ENCODE measurements around the gene LAMA5.

LAMA5 gene

DNA sequence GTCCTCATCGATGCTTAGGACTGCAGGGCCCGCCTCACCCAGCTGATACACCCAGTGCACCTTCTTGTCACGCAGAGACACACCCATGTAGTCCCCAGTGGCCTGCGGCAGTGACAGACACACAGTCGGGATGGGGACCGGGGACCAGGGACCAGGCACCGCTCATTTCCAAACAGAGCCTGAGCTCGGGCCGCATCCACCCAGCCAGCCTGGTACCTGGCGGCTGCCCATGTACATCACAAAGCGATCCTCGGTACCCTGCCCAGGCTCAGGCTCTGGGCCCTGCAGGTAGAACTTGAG lies 52.8 kb downstream of the LAMA5 start:
- Histone ChIP-seq H3K36me3 (ENCODE audit: insufficient read depth, low read length) (peaks cover 70% of the 10 kb centered on the region), H3K4me3 (ENCODE audit: low read depth in 1 of 2, low read length in 2 of 2) (no peak overlapping the region), H3K27ac (ENCODE audit: low read depth, low read length) (no peak overlapping the region), H3K9me3 (ENCODE audit: low read length) (no peaks in the 10 kb centered on the region), H3K27me3 (ENCODE audit: control insufficient read depth in 1 of 2, insufficient read depth in 2 of 2, low read length in 2 of 2) (no peaks in the 10 kb centered on the region), H3K9ac (ENCODE audit: low read length) (no peak overlapping the region), H3K4me1 (ENCODE audit: insufficient read depth, low read length) (no peaks in the 10 kb centered on the region)

- Histone ChIP-seq H3K27ac (ENCODE audit: low read depth, low read length) (no peak overlapping the region), H3K36me3 (ENCODE audit: insufficient read depth, low read length) (peaks cover 69% of the 10 kb centered on the region), H3K4me1 (ENCODE audit: insufficient read depth, low read length) (no peaks in the 10 kb centered on the region), H3K4me3 (ENCODE audit: low read depth in 1 of 2, low read length in 2 of 2) (no peak overlapping the region), H3K9me3 (ENCODE audit: low read length) (no peaks in the 10 kb centered on the region), H3K9ac (ENCODE audit: low read length) (no peak overlapping the region), H3K27me3 (ENCODE audit: control insufficient read depth in 1 of 2, insufficient read depth in 2 of 2, low read length in 2 of 2) (no peaks in the 10 kb centered on the region)
Measured at GRCh38 chr20:62313460-62314338, 53.4 kb downstream of the LAMA5 start.

GRCh38 chr20:62313021-62313420 lies 54.1 kb downstream of the LAMA5 start:
- no peaks in the 10 kb centered on the region for H3K9me3 ChIP-seq (ENCODE audit: low read length)
- no peak overlapping the region for H3K9ac ChIP-seq (ENCODE audit: low read length)
- H3K27me3 ChIP-seq (ENCODE audit: control insufficient read depth in 1 of 2, insufficient read depth in 2 of 2, low read length in 2 of 2) = no peaks in the 10 kb centered on the region
- no peaks in the 10 kb centered on the region for H3K4me1 ChIP-seq (ENCODE audit: insufficient read depth, low read length)
- no peak overlapping the region for H3K4me3 ChIP-seq (ENCODE audit: low read depth in 1 of 2, low read length in 2 of 2)
- no peak overlapping the region for H3K27ac ChIP-seq (ENCODE audit: low read depth, low read length)
- H3K36me3 ChIP-seq (ENCODE audit: insufficient read depth, low read length) = peaks cover 75% of the 10 kb centered on the region

DNA sequence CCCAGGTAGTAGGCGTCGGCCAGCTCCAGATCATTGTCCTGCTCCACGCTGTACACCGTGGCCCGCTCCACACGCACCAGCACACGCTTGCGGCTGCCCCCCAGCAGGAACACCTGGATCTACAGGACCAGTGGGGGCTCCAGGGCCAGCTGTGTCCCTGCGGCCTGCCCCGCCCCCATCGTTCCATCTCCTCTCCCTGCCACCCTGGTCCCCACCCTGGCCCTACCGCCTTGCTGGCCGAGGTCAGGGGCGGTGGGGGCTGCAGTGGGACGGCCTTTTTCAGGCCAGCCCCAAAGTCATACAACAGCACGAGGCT lies 54.5 kb downstream of the LAMA5 start:
- no peaks in the 10 kb centered on the region for H3K9me3 ChIP-seq (ENCODE audit: low read length)
- H3K27me3 ChIP-seq (ENCODE audit: control insufficient read depth in 1 of 2, insufficient read depth in 2 of 2, low read length in 2 of 2) = no peaks in the 10 kb centered on the region
- no peak overlapping the region for H3K4me3 ChIP-seq (ENCODE audit: low read depth in 1 of 2, low read length in 2 of 2)
- no peak overlapping the region for H3K27ac ChIP-seq (ENCODE audit: low read depth, low read length)
- no peak overlapping the region for H3K9ac ChIP-seq (ENCODE audit: low read length)
- H3K36me3 ChIP-seq (ENCODE audit: insufficient read depth, low read length) = peaks cover 78% of the 10 kb centered on the region
- H3K4me1 ChIP-seq (ENCODE audit: insufficient read depth, low read length) = no peaks in the 10 kb centered on the region

DNA sequence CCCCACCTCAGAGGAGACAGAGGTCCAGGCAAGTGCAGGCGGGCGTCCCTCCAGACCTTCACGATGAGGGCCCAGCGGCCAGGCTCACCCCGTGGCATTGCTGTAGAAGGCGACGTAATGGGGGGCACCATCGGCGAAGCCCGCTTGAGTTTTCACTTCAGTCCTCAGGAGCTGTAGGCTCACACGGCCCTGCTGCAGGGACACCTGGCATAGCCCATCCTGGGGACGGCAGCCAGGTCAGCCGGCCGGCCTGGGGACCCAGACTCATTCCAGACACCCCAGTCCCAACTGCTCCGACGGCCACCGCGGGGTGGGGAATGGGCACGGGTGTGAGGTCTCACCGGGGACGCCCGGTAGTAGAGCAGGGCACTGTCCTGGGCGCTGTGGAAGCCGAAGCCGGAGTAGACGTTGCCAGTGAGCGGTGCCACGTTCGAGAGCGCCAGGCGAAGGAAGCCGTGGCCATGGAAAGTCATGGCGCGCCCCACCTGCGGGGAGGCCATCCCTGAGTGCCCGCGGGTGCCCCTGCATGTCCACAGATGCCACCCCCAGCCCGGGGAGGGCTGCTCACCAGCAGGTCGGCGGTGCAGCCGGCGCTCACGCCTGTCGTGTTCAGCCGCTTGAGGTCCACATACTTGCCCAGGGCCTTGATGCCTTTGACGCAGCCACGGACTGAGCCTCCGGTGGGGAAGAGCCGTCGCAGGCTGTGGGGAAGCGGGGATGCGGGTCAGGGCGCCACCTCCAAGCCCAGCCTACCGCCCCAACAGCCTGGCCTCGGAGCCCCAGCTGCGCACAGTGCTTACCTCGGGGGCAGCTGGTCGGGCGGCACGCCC lies 55.1 kb downstream of the LAMA5 start:
- no peak overlapping the region for H3K27ac ChIP-seq (ENCODE audit: low read depth, low read length)
- H3K4me1 ChIP-seq (ENCODE audit: insufficient read depth, low read length) = no peaks in the 10 kb centered on the region
- peaks cover 78% of the 10 kb centered on the region for H3K36me3 ChIP-seq (ENCODE audit: insufficient read depth, low read length)
- H3K9me3 ChIP-seq (ENCODE audit: low read length) = no peaks in the 10 kb centered on the region
- H3K4me3 ChIP-seq (ENCODE audit: low read depth in 1 of 2, low read length in 2 of 2) = no peak overlapping the region
- H3K9ac ChIP-seq (ENCODE audit: low read length) = no peak overlapping the region
- no peaks in the 10 kb centered on the region for H3K27me3 ChIP-seq (ENCODE audit: control insufficient read depth in 1 of 2, insufficient read depth in 2 of 2, low read length in 2 of 2)

DNA sequence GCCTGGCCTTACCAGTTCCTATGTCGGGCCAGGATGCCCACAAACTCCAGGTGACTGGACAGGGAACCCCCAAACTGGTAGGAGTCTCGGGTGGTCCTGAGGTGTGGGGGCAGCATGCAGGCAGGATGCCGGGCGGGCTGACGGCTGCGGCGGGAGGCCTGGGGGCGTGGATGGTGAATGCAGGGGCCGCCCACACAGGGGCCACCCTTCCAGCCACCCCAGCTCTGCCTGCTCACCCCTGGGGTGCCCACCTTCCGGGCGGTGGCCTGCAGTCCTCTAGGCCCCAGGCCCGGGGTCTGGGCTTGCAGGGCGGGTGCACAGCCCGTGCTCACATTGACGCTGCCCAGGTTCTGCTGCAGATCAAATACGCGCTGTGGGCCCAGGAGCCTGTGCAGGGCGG lies 56.0 kb downstream of the LAMA5 start:
- Histone ChIP-seq H3K4me1 (ENCODE audit: insufficient read depth, low read length) (no peaks in the 10 kb centered on the region), H3K36me3 (ENCODE audit: insufficient read depth, low read length) (peaks cover 78% of the 10 kb centered on the region), H3K9me3 (ENCODE audit: low read length) (no peaks in the 10 kb centered on the region), H3K27me3 (ENCODE audit: control insufficient read depth in 1 of 2, insufficient read depth in 2 of 2, low read length in 2 of 2) (no peaks in the 10 kb centered on the region), H3K9ac (ENCODE audit: low read length) (no peak overlapping the region), H3K27ac (ENCODE audit: low read depth, low read length) (no peak overlapping the region), H3K4me3 (ENCODE audit: low read depth in 1 of 2, low read length in 2 of 2) (no peak overlapping the region)

DNA sequence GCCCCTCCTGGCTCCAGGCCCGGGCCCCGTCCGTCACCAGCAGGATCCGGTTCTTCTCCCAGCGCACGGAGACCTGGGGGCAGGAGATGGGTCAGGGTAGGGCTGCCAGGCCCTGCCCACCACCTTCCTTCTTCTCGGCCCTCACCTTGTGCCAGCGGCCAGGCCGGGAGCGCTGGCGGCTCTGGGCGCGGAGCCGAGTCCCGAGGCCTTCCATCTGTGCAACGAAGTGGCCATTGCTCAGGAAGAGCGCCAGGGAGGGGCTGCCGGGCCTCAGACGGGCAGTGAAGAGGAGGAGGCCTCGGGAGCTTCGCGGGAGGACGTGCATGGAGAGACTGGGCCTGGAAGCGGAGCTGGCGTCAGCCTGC lies 56.4 kb downstream of the LAMA5 start:
- Histone ChIP-seq H3K36me3 (ENCODE audit: insufficient read depth, low read length) (peaks cover 78% of the 10 kb centered on the region), H3K4me3 (ENCODE audit: low read depth in 1 of 2, low read length in 2 of 2) (no peak overlapping the region), H3K27ac (ENCODE audit: low read depth, low read length) (no peak overlapping the region), H3K4me1 (ENCODE audit: insufficient read depth, low read length) (no peaks in the 10 kb centered on the region), H3K9me3 (ENCODE audit: low read length) (no peaks in the 10 kb centered on the region), H3K27me3 (ENCODE audit: control insufficient read depth in 1 of 2, insufficient read depth in 2 of 2, low read length in 2 of 2) (no peaks in the 10 kb centered on the region), H3K9ac (ENCODE audit: low read length) (no peak overlapping the region)

- Histone ChIP-seq H3K27ac (ENCODE audit: low read depth, low read length) (no peak overlapping the region), H3K4me3 (ENCODE audit: low read depth in 1 of 2, low read length in 2 of 2) (no peak overlapping the region), H3K9me3 (ENCODE audit: low read length) (no peaks in the 10 kb centered on the region), H3K4me1 (ENCODE audit: insufficient read depth, low read length) (peaks cover 4% of the 10 kb centered on the region), H3K36me3 (ENCODE audit: insufficient read depth, low read length) (peaks cover 76% of the 10 kb centered on the region), H3K9ac (ENCODE audit: low read length) (no peak overlapping the region), H3K27me3 (ENCODE audit: control insufficient read depth in 1 of 2, insufficient read depth in 2 of 2, low read length in 2 of 2) (no peaks in the 10 kb centered on the region)
Measured at GRCh38 chr20:62309947-62310756, 57.0 kb downstream of the LAMA5 start.

GRCh38 chr20:62309198-62309944 lies 57.7 kb downstream of the LAMA5 start:
- no peak overlapping the region for H3K27ac ChIP-seq (ENCODE audit: low read depth, low read length)
- H3K27me3 ChIP-seq (ENCODE audit: control insufficient read depth in 1 of 2, insufficient read depth in 2 of 2, low read length in 2 of 2) = no peaks in the 10 kb centered on the region
- peaks cover 12% of the 10 kb centered on the region for H3K4me1 ChIP-seq (ENCODE audit: insufficient read depth, low read length)
- H3K36me3 ChIP-seq (ENCODE audit: insufficient read depth, low read length) = peaks cover 74% of the 10 kb centered on the region
- H3K9me3 ChIP-seq (ENCODE audit: low read length) = no peaks in the 10 kb centered on the region
- H3K9ac ChIP-seq (ENCODE audit: low read length) = no peak overlapping the region
- H3K4me3 ChIP-seq (ENCODE audit: low read depth in 1 of 2, low read length in 2 of 2) = no peak overlapping the region

DNA sequence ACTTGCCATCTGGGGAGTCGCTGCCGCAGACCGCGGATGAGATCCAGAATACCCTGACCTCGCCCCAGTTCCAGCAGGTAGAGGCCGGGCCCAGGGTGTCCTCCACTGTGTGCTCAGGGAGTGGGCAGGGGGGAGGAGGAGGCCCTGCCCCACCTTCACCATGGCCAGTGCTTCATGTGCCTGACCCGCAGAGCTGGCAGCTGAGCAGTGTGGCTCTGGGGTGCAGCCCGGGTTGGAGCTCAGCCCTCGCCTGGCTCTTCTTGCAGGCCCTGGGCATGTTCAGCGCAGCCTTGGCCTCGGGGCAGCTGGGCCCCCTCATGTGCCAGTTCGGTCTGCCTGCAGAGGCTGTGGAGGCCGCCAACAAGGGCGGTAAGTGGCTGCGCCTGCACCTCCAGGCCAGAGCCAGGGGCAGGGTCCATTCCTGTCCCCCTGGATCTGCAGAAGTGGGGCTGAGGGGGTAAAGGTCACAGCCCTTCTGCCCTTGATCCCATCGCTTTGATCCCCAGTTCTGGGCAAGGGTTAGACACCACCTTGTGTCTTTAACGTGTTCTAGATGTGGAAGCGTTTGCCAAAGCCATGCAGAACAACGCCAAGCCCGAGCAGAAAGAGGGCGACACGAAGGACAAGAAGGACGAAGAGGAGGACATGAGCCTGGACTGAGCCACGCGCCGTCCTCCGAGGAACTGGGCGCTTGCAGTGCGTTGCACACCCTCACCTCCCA lies 58.9 kb downstream of the LAMA5 start:
- Histone ChIP-seq H3K27me3 (ENCODE audit: control insufficient read depth in 1 of 2, insufficient read depth in 2 of 2, low read length in 2 of 2) (no peaks in the 10 kb centered on the region), H3K4me1 (ENCODE audit: insufficient read depth, low read length) (peaks cover 21% of the 10 kb centered on the region), H3K4me3 (ENCODE audit: low read depth in 1 of 2, low read length in 2 of 2) (no peak overlapping the region), H3K9ac (ENCODE audit: low read length) (no peak overlapping the region), H3K36me3 (ENCODE audit: insufficient read depth, low read length) (peaks cover 69% of the 10 kb centered on the region), H3K27ac (ENCODE audit: low read depth, low read length) (no peak overlapping the region), H3K9me3 (ENCODE audit: low read length) (no peaks in the 10 kb centered on the region)
